ENCODE measurements around the gene TMED4. TPM values are rescaled to one million over a fixed set of nuclear protein-coding genes. Genes with fewer than 3 reads are reported as not detected.
A peak's percentile ranks its signal among the peaks of the same experiment; 100 is the strongest.

TMED4 gene
- total RNA-seq, 2 experiments from 2014 or later, result 68.6 to 80.5 TPM

GRCh38 chr7:44549457-44549856, 32.6 kb downstream of the TMED4 start:
- Histone ChIP-seq H3K36me3 (ENCODE audit: insufficient read depth, low read length) (no peaks in the 10 kb centered on the region), H3K4me3 (ENCODE audit: low read depth, low read length, poor library complexity, severe bottlenecking) (no peak overlapping the region), H4K20me1 (ENCODE audit: insufficient read depth, low read length) (no peaks in the 10 kb centered on the region), H2AFZ (ENCODE audit: low read length) (no peak overlapping the region), H3K9me3 (ENCODE audit: low read length) (no peaks in the 10 kb centered on the region), H3K9me2 (ENCODE audit: insufficient read depth, low read length) (no peaks in the 10 kb centered on the region), H3K4me1 (ENCODE audit: insufficient read depth, low read length, poor library complexity, severe bottlenecking) (no peaks in the 10 kb centered on the region), H3K4me2 (ENCODE audit: low read length) (no peak overlapping the region), H3K79me2 (ENCODE audit: insufficient read depth, low read depth, low read length) (no peaks in the 10 kb centered on the region), H3K27ac (ENCODE audit: low read depth, low read length, poor library complexity, severe bottlenecking) (no peak overlapping the region)
- intact Hi-C loops (cut with micrococcal nuclease; ENCODE audit: unreplicated experiment), result no loop called here
- no TSS peak for BruUV-seq (replicated peaks)
- DNase-seq (ENCODE audit: low spot score), result no peak
- ChIA-PET CTCF (ENCODE audit: unreplicated experiment) (no interaction called here), POLR2A (no interaction called here)
- TF ChIP-seq CTCF (conservative IDR thresholded peaks at IDR 0.05; ENCODE audit: low read length) (no peak), EZH2phosphoT487 (IDR thresholded peaks at IDR 0.05; ENCODE audit: borderline replicate concordance, low read depth, low read length) (no peak)

DNA sequence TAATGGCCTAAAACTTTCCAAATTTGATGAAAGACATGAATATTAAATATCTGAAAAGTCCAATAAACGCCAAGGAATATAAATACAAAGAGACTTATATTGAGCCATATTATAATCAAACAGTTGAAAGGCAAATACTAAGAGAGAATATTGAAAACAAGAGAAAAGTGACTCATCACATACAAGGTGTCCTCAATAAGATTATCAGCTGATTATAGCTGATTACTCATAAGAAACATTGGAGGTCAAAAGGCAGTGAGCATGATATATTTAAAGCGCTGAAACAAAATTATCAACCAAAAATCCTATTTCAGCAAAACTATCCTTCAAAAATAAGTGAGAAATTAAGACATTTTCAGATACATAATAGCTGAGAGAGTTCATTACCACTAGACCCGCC, 33.1 kb downstream of the TMED4 start:
- DNase-seq (ENCODE audit: low spot score), result no peak
- no peaks in the 10 kb centered on the region for H3K9me3 ChIP-seq (ENCODE audit: low read length)
- no peaks in the 10 kb centered on the region for H3K9me2 ChIP-seq (ENCODE audit: insufficient read depth, low read length)
- no TSS peak for BruUV-seq (replicated peaks)
- H3K79me2 ChIP-seq (ENCODE audit: insufficient read depth, low read depth, low read length), result no peaks in the 10 kb centered on the region
- ChIA-PET CTCF (ENCODE audit: unreplicated experiment) (no interaction called here), POLR2A (interaction anchor here (1.2 kb wide), 1 partner anchor 13 kb away, joined by 3 read pairs; no protein-coding TSS in a partner anchor)
- H3K4me2 ChIP-seq (ENCODE audit: low read length), result no peak overlapping the region
- no peak overlapping the region for H3K27ac ChIP-seq (ENCODE audit: low read depth, low read length, poor library complexity, severe bottlenecking)
- no peaks in the 10 kb centered on the region for H3K36me3 ChIP-seq (ENCODE audit: insufficient read depth, low read length)
- TF ChIP-seq EZH2phosphoT487 (IDR thresholded peaks at IDR 0.05; ENCODE audit: borderline replicate concordance, low read depth, low read length) (no peak), CTCF (conservative IDR thresholded peaks at IDR 0.05; ENCODE audit: low read length) (no peak)
- H4K20me1 ChIP-seq (ENCODE audit: insufficient read depth, low read length), result no peaks in the 10 kb centered on the region
- no peaks in the 10 kb centered on the region for H3K4me1 ChIP-seq (ENCODE audit: insufficient read depth, low read length, poor library complexity, severe bottlenecking)
- H3K4me3 ChIP-seq (ENCODE audit: low read depth, low read length, poor library complexity, severe bottlenecking), result no peak overlapping the region
- H2AFZ ChIP-seq (ENCODE audit: low read length), result no peak overlapping the region
- intact Hi-C loops (cut with micrococcal nuclease; ENCODE audit: unreplicated experiment), result no loop called here

GRCh38 chr7:44547536-44548231, 34.3 kb downstream of the TMED4 start:
- DNase-seq (ENCODE audit: low spot score), result peak; percentile 10
- H3K4me1 ChIP-seq (ENCODE audit: insufficient read depth, low read length, poor library complexity, severe bottlenecking), result no peaks in the 10 kb centered on the region
- peak overlapping the region; percentile 34; the same call in 1 of the 2 replicates for H2AFZ ChIP-seq (ENCODE audit: low read length)
- H3K79me2 ChIP-seq (ENCODE audit: insufficient read depth, low read depth, low read length), result no peaks in the 10 kb centered on the region
- TF ChIP-seq EZH2phosphoT487 (IDR thresholded peaks at IDR 0.05; ENCODE audit: borderline replicate concordance, low read depth, low read length) (no peak), CTCF (conservative IDR thresholded peaks at IDR 0.05; ENCODE audit: low read length) (no peak)
- H4K20me1 ChIP-seq (ENCODE audit: insufficient read depth, low read length), result no peaks in the 10 kb centered on the region
- no peak overlapping the region for H3K4me3 ChIP-seq (ENCODE audit: low read depth, low read length, poor library complexity, severe bottlenecking)
- no peaks in the 10 kb centered on the region for H3K9me3 ChIP-seq (ENCODE audit: low read length)
- CTCF ChIA-PET (ENCODE audit: unreplicated experiment), result interaction anchor here (0.5 to 1.1 kb wide), 3 partner anchors 18 to 392 kb away, joined by 3 to 6 read pairs (median 3); no protein-coding TSS in a partner anchor
- BruUV-seq (replicated peaks), result no TSS peak
- no peak overlapping the region; the same call in 1 of the 2 replicates for H3K4me2 ChIP-seq (ENCODE audit: low read length)
- POLR2A ChIA-PET, result interaction anchor here (0.6 to 1.2 kb wide), 2 partner anchors 12 to 968 kb away, joined by 3 read pairs; no protein-coding TSS in a partner anchor
- no peaks in the 10 kb centered on the region for H3K36me3 ChIP-seq (ENCODE audit: insufficient read depth, low read length)
- no peak overlapping the region for H3K27ac ChIP-seq (ENCODE audit: low read depth, low read length, poor library complexity, severe bottlenecking)
- H3K9me2 ChIP-seq (ENCODE audit: insufficient read depth, low read length), result no peaks in the 10 kb centered on the region
- intact Hi-C loops (cut with micrococcal nuclease; ENCODE audit: unreplicated experiment), result no loop called here
